ENCODE data around the gene AP2M1. TPM values are rescaled to one million over a fixed set of nuclear protein-coding genes. Genes with fewer than 3 reads are reported as not detected.

AP2M1 gene
- total RNA-seq: 100 to 1,000 TPM; 192 to 204 TPM

DNA sequence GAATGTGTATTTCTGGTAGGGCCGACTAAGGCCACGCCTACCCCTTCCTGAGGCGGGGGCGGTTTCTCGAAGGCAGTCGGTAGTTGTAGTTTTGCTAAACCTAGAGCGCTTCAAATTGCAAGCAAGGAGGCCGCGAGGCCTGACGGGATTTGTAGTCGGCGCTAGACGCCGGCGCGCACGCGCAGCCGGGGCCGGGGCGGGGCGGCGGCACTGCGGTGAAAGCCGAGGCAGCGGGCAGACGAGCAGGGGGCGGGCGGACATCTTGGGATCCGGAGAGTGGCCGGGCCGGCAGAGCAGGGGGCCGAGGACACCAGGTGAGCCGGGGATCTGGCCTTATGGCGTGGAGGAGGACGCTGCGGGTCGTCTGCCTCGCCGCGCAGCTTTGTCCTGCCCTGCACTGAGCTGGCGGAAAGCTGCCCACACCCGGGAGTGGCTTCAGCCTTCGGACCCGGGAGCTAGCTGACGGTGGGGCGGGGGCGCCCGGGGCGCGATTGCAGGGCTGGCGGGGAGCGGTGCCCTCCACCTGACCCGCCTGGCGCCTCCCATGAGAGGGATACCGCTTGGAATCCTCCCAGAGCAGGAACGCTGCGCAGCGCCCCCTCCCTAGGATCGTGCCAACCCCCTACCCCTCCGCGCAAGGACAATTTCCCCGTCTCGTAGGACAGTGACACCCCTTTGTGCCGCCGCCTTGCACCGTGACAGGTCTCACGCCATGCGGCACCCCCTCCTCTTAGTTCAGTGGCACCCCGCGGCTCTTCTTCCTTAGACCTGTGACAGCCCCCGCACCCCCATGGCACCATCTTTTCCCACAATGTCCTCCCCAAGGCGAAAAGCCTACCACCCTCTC is at the start of gene AP2M1:
TSS of gene AP2M1 (plus strand) at position 210 of the 847 bp plus-strand sequence. CDS start 2,139 bp downstream, outside the sequence.
- Mint-ChIP-seq H3K4me1 (peaks cover 23% of the 10 kb centered on the region), H3K27ac (peak within 1 kb of the TSS; percentile 89), H3K4me3 (peak within 1 kb of the TSS; percentile 95), H3K9me3 (ENCODE audit: low read depth) (no peaks in the 10 kb centered on the region), H3K27me3 (no peaks in the 10 kb centered on the region), H3K36me3 (ENCODE audit: low read depth) (peaks cover 26% of the 10 kb centered on the region)
- CTCF ChIA-PET: interaction anchor here (0.6 to 2.6 kb wide), 5 partner anchors 30 to 115 kb away, joined by 3 to 7 read pairs (median 6); partner anchors contain the start of gene EEF1AKMT4
- intact Hi-C loops (cut with DNase I, micrococcal nuclease): loop anchor here (1.0 to 5.0 kb wide), 14 partner anchors 10 to 539 kb away; partner anchors contain the start of genes EEF1AKMT4 (in 2 of the 2), EIF2B5 (in 2 of the 2), PSMD2 (in 2 of the 2) and ABCC5 (in 1 of the 2)
- DNase-seq (peak; percentile 98), ATAC-seq (peak; percentile 97)
- POLR2A ChIA-PET: interaction anchor here (0.6 kb wide), 1 partner anchor 11 kb away, joined by 3 read pairs; the partner anchor contains the start of gene ABCF3

DNA sequence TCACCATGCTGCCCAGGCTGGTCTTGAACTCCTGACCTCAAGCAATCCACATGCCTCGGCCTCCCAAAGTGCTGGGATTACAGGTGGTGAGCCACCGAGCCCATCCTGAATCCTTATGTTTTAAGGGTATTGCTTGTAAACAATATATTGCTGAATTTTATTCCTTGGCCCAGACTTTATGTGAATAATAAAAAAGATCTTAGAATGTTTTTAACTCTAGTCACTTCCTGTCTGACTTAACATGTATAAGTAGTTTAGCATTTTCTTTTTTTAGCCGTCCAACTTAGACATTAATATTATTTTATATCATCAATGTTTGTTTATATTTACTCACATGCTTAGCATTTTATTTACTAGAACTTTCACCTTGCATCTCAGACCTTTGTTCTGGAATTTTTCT is 48.6 kb upstream of the AP2M1 start:
- Mint-ChIP-seq H3K27me3 (no peaks in the 10 kb centered on the region), H3K9me3 (ENCODE audit: low read depth) (no peaks in the 10 kb centered on the region), H3K4me1 (no peaks in the 10 kb centered on the region), H3K4me3 (no peak overlapping the region), H3K36me3 (ENCODE audit: low read depth) (no peaks in the 10 kb centered on the region), H3K27ac (no peak overlapping the region)
- CTCF ChIA-PET: no interaction called here
- intact Hi-C loops (cut with DNase I, micrococcal nuclease): no loop called here
- DNase-seq: no peak
- no peak for ATAC-seq
- POLR2A ChIA-PET: interaction anchor here (0.6 kb wide), 1 partner anchor 17 kb away, joined by 6 read pairs; no protein-coding TSS in a partner anchor

DNA sequence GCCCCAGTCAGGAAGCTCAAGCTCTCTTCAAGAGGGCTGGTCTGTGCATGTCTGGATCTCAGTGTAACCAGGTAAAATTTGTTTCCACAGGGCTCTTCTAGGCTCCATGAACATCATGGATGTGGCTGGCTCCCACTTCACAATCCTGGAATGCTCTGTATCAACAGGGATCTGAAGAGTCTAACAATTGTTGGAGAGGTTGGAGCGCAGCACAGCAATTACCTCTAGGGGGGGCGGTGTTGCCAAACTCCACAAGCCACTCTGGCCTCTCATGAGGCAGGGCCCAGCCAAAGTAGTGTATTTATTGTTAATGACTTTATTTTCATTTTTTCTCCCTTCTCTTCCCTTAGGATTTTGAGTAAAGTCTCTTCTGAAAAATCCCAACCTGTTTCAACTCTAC is 45.6 kb upstream of the AP2M1 start:
- no peaks in the 10 kb centered on the region for H3K36me3 Mint-ChIP-seq (ENCODE audit: low read depth)
- CTCF ChIA-PET: interaction anchor here (0.6 kb wide), 1 partner anchor 244 kb away, joined by 3 read pairs; no protein-coding TSS in a partner anchor
- peak; percentile 41 for DNase-seq
- peak; percentile 63 for ATAC-seq
- H3K4me3 Mint-ChIP-seq: no peak overlapping the region
- H3K27me3 Mint-ChIP-seq: no peaks in the 10 kb centered on the region
- no peak overlapping the region for H3K27ac Mint-ChIP-seq
- H3K4me1 Mint-ChIP-seq: peaks cover 7% of the 10 kb centered on the region
- no peaks in the 10 kb centered on the region for H3K9me3 Mint-ChIP-seq (ENCODE audit: low read depth)
- POLR2A ChIA-PET: no interaction called here
- intact Hi-C loops (cut with DNase I, micrococcal nuclease): no loop called here

- POLR2A ChIA-PET: no interaction called here
- DNase-seq (no peak), ATAC-seq (no peak)
- H3K4me3 Mint-ChIP-seq: no peak overlapping the region
- no peaks in the 10 kb centered on the region for H3K9me3 Mint-ChIP-seq (ENCODE audit: low read depth)
- peaks cover 27% of the 10 kb centered on the region for H3K4me1 Mint-ChIP-seq
- CTCF ChIA-PET: interaction anchor here (0.7 to 1.4 kb wide), 3 partner anchors 115 to 1367 kb away, joined by 3 read pairs; partner anchors contain the start of gene ABCC5
- no peaks in the 10 kb centered on the region for H3K27me3 Mint-ChIP-seq
- H3K27ac Mint-ChIP-seq: no peak overlapping the region
- peaks cover 12% of the 10 kb centered on the region for H3K36me3 Mint-ChIP-seq (ENCODE audit: low read depth)
- intact Hi-C loops (cut with DNase I, micrococcal nuclease): loop anchor here in 1 of 2 experiments (10.0 kb wide), 1 partner anchor 238 kb away; no protein-coding TSS in a partner anchor
Measured at GRCh38 chr3:184132945-184133344, 41.7 kb upstream of the AP2M1 start.

DNA sequence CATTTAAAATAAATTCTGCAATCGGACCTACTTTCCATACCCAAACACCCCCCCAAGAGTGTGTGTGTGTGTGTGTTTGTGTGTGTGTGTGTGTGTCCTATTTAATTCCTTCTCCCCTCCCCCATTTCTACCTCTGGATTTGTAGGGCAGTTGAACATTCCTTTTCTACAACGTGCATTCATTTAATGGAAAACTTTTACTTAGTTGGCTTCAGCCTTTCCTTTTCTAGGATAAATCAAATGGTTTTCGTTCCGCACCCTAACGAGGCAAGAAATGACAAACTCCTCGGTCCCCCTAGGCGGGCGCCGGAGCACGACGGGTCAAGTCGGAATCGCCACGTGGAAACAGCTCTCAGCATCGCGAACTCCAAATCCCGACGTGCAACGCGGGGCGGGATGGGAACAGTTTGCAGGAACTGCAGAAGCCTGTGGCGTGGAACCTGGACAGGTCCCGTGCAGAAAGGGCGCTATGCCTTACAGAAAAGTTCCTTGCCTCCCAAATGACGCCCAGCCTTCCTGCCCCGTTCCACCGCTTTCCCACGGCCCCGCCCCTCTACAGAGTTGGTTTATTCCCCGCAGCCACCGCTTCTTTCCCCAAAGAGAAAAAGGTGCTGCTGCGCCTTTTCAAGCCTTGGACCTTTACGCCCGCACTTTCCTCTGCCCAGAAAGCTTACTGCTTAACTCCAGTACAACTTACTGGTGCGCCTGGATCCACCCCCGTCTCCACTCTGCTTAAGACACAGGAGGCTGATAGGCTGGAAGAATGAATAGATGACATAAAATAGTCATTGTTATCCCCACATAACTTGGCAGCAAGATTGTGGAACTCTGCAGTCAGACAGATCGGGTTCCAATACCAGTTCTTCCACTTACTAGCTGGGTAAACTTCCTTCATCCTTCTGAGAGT is 40.6 kb upstream of the AP2M1 start:
- ChIA-PET CTCF (interaction anchor here (0.8 to 3.0 kb wide), 7 partner anchors 9 to 153 kb away, joined by 3 to 11 read pairs (median 4); partner anchors contain the start of genes ABCC5 and AP2M1), POLR2A (interaction anchor here (0.5 to 0.9 kb wide), 3 partner anchors 22 to 420 kb away, joined by 3 to 7 read pairs (median 5); no protein-coding TSS in a partner anchor)
- Mint-ChIP-seq H3K9me3 (ENCODE audit: low read depth) (no peaks in the 10 kb centered on the region), H3K4me1 (peaks cover 29% of the 10 kb centered on the region), H3K36me3 (ENCODE audit: low read depth) (peaks cover 14% of the 10 kb centered on the region), H3K27me3 (no peaks in the 10 kb centered on the region), H3K27ac (peak overlapping the region; percentile 92), H3K4me3 (peak overlapping the region; percentile 97)
- ATAC-seq: peak; percentile 24
- intact Hi-C loops (cut with DNase I, micrococcal nuclease): loop anchor here (2.0 to 10.0 kb wide), 3 partner anchors 21 to 239 kb away; partner anchors contain the start of gene DVL3 (in 1 of the 2)
- peak; percentile 76 for DNase-seq

DNA sequence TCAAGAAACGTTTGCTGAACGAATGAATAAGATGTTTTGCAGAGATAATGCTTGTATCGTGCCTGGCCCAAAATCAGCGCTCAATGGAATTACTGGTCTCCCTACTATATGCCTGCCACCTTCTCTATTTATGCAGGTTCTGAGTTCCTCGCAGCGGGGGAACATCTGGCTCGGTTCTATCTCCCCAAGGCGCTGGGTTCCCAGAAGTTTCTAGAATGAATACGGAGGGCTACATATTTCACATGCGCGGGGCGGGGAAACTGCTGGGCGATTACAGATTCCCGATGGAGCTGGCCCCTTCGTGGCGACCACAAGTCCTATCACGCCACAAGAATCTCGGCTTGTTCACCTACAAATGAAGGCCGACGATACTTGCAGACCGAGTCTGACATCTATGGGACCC is 39.9 kb upstream of the AP2M1 start:
- CTCF ChIA-PET: interaction anchor here (1.0 to 3.0 kb wide), 5 partner anchors 10 to 49 kb away, joined by 3 to 11 read pairs (median 4); partner anchors contain the start of gene AP2M1

GRCh38 chr3:184135149-184135910 is 39.3 kb upstream of the AP2M1 start, which contains the start of gene EIF2B5:
TSS of gene EIF2B5 (plus strand) at chr3:184135358. CDS start at chr3:184135386, 28 bp downstream.
- ChIA-PET POLR2A (no interaction called here), CTCF (interaction anchor here (0.9 to 3.0 kb wide), 4 partner anchors 9 to 242 kb away, joined by 3 to 11 read pairs (median 4); no protein-coding TSS in a partner anchor)
- H3K27ac Mint-ChIP-seq: peak within 1 kb of the TSS; percentile 92
- H3K9me3 Mint-ChIP-seq (ENCODE audit: low read depth): no peaks in the 10 kb centered on the region
- intact Hi-C loops (cut with DNase I, micrococcal nuclease): loop anchor here (1.0 to 10.0 kb wide), 11 partner anchors 19 to 498 kb away; partner anchors contain the start of genes ABCF3 (in 2 of the 2), AP2M1 (in 2 of the 2), DVL3 (in 2 of the 2) and EEF1AKMT4 (in 2 of the 2)
- peaks cover 29% of the 10 kb centered on the region for H3K4me1 Mint-ChIP-seq
- H3K27me3 Mint-ChIP-seq: no peaks in the 10 kb centered on the region
- ATAC-seq: peak; percentile 90
- peaks cover 18% of the 10 kb centered on the region for H3K36me3 Mint-ChIP-seq (ENCODE audit: low read depth)
- peak; percentile 93 for DNase-seq
- peak within 1 kb of the TSS; percentile 97 for H3K4me3 Mint-ChIP-seq

More for the DNA sequence above, 39.9 kb upstream of the AP2M1 start:
- DNase-seq (no peak), ATAC-seq (peak; percentile 35)
- Mint-ChIP-seq H3K36me3 (ENCODE audit: low read depth) (peaks cover 14% of the 10 kb centered on the region), H3K27ac (peak overlapping the region; percentile 92), H3K4me3 (peak overlapping the region; percentile 97), H3K27me3 (no peaks in the 10 kb centered on the region), H3K9me3 (ENCODE audit: low read depth) (no peaks in the 10 kb centered on the region), H3K4me1 (peaks cover 29% of the 10 kb centered on the region)
- intact Hi-C loops (cut with DNase I, micrococcal nuclease): loop anchor here (1.0 to 10.0 kb wide), 11 partner anchors 20 to 497 kb away; partner anchors contain the start of genes ABCF3 (in 2 of the 2), AP2M1 (in 2 of the 2), DVL3 (in 2 of the 2) and EEF1AKMT4 (in 2 of the 2)
- POLR2A ChIA-PET: interaction anchor here (0.5 kb wide), 1 partner anchor 421 kb away, joined by 7 read pairs; no protein-coding TSS in a partner anchor

- Mint-ChIP-seq H3K36me3 (ENCODE audit: low read depth) (peaks cover 20% of the 10 kb centered on the region), H3K4me3 (peak overlapping the region; percentile 97), H3K4me1 (peaks cover 29% of the 10 kb centered on the region), H3K27ac (peak overlapping the region; percentile 92), H3K9me3 (ENCODE audit: low read depth) (no peaks in the 10 kb centered on the region), H3K27me3 (no peaks in the 10 kb centered on the region)
- intact Hi-C loops (cut with DNase I, micrococcal nuclease): loop anchor here (1.0 to 10.0 kb wide), 11 partner anchors 19 to 499 kb away; partner anchors contain the start of genes ABCF3 (in 2 of the 2), AP2M1 (in 2 of the 2), DVL3 (in 2 of the 2) and EEF1AKMT4 (in 2 of the 2)
- CTCF ChIA-PET: interaction anchor here (0.9 to 3.0 kb wide), 3 partner anchors 9 to 243 kb away, joined by 4 to 11 read pairs (median 4); no protein-coding TSS in a partner anchor
- DNase-seq (no peak), ATAC-seq (no peak)
- POLR2A ChIA-PET: no interaction called here
Measured at GRCh38 chr3:184135911-184136260, 38.8 kb upstream of the AP2M1 start.

DNA sequence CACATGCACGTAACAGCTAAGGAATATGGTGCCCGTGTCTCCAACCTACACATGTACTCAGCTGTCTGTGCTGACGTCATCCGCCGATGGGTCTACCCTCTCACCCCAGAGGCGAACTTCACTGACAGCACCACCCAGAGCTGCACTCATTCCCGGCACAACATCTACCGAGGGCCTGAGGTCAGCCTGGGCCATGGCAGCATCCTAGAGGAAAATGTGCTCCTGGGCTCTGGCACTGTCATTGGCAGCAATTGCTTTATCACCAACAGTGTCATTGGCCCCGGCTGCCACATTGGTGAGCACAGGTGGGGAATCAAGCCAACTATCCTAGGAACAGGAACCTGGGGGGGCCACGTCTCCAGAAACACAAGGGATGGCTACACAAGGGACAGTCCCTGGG is 34.2 kb upstream of the AP2M1 start:
- DNase-seq: no peak
- ChIA-PET CTCF (no interaction called here), POLR2A (no interaction called here)
- Mint-ChIP-seq H3K4me3 (no peak overlapping the region), H3K27me3 (no peaks in the 10 kb centered on the region), H3K27ac (no peak overlapping the region), H3K9me3 (ENCODE audit: low read depth) (no peaks in the 10 kb centered on the region), H3K4me1 (peaks cover 21% of the 10 kb centered on the region), H3K36me3 (ENCODE audit: low read depth) (peaks cover 57% of the 10 kb centered on the region)
- ATAC-seq: no peak
- intact Hi-C loops (cut with DNase I, micrococcal nuclease): loop anchor here in 1 of 2 experiments (1.0 kb wide), 1 partner anchor 47 kb away; no protein-coding TSS in a partner anchor

- ATAC-seq: no peak
- no peaks in the 10 kb centered on the region for H3K27me3 Mint-ChIP-seq
- intact Hi-C loops (cut with DNase I, micrococcal nuclease): no loop called here
- peaks cover 57% of the 10 kb centered on the region for H3K36me3 Mint-ChIP-seq (ENCODE audit: low read depth)
- POLR2A ChIA-PET: no interaction called here
- no peak overlapping the region for H3K4me3 Mint-ChIP-seq
- H3K27ac Mint-ChIP-seq: no peak overlapping the region
- CTCF ChIA-PET: no interaction called here
- H3K9me3 Mint-ChIP-seq (ENCODE audit: low read depth): no peaks in the 10 kb centered on the region
- no peak for DNase-seq
- peaks cover 8% of the 10 kb centered on the region for H3K4me1 Mint-ChIP-seq
Measured at GRCh38 chr3:184142199-184142598, 32.5 kb upstream of the AP2M1 start.

All from activated CD4-positive, alpha-beta T cell treated with anti-CD3 and anti-CD28 coated beads for 36 hours (primary cell).